OCI-LY1 (cell line): ENCODE measurements around the gene SLC25A44.

Experiments
- H2AFZ ChIP-seq: fragments of 200-600 bp; sonication (generic), shearing (Covaris generic); 2 replicates; pipeline ENCODE4 v1.6.0; 2014; ENCODE audit warnings: antibody characterized with exemption, mild to moderate bottlenecking, low read length
- H3F3A ChIP-seq: fragments of 200-600 bp; sonication (generic), shearing (Covaris generic); 2 replicates; pipeline ENCODE4 v1.6.0; 2014; ENCODE audit warnings: mild to moderate bottlenecking, antibody characterized with exemption, low read length, moderate library complexity; ENCODE audit not compliant: insufficient read depth
- H3K27ac ChIP-seq: fragments of 200-600 bp; sonication (generic); 2 replicates; pipeline ENCODE4 v1.5.1; 2014; ENCODE audit warnings: low read length, mixed run types, mild to moderate bottlenecking, low read depth; ENCODE audit not compliant: poor library complexity, severe bottlenecking
- H3K27me3 ChIP-seq: fragments of 200-600 bp; sonication (generic); 2 replicates; pipeline ENCODE4 v1.6.0; 2014; ENCODE audit warnings: antibody characterized with exemption, mild to moderate bottlenecking, low read length, moderate library complexity; ENCODE audit not compliant: insufficient read depth
- H3K36me3 ChIP-seq: fragments of 200-600 bp; sonication (generic); 2 replicates; pipeline ENCODE4 v1.6.1; 2014; ENCODE audit warnings: mild to moderate bottlenecking, antibody characterized with exemption, low read length, moderate library complexity, mixed read lengths; ENCODE audit not compliant: insufficient read depth
- H3K4me1 ChIP-seq: fragments of 200-600 bp; sonication (generic); 2 replicates; pipeline ENCODE4 v1.5.1; 2014; ENCODE audit warnings: mild to moderate bottlenecking, low read length, moderate library complexity; ENCODE audit not compliant: insufficient read depth, severe bottlenecking
- H3K4me2 ChIP-seq: fragments of 200-600 bp; sonication (generic), shearing (Covaris generic); 2 replicates; pipeline ENCODE4 v1.6.1; 2014; ENCODE audit warnings: low read length
- H3K4me3 ChIP-seq: fragments of 200-600 bp; sonication (generic); 2 replicates; pipeline ENCODE4 v1.5.1; 2014; ENCODE audit warnings: low read length, low read depth, mild to moderate bottlenecking, mixed read lengths; ENCODE audit not compliant: poor library complexity, severe bottlenecking
- H3K79me2 ChIP-seq: fragments of 200-600 bp; shearing (Covaris generic); 2 replicates; pipeline ENCODE4 v1.6.1; 2016; ENCODE audit warnings: mixed run types, low read length, mixed read lengths; ENCODE audit not compliant: insufficient read depth
- H3K9ac ChIP-seq: fragments of 200-600 bp; sonication (generic), shearing (Covaris generic); 2 replicates; pipeline ENCODE4 v1.6.1; 2014; ENCODE audit warnings: mild to moderate bottlenecking, low read length, mixed read lengths
- H3K9me2 ChIP-seq: fragments of 200-600 bp; sonication (generic), shearing (Covaris generic); 2 replicates; pipeline ENCODE4 v1.6.1; 2014; ENCODE audit warnings: low read depth, mild to moderate bottlenecking, low read length, mixed read lengths
- H3K9me3 ChIP-seq: fragments of 200-600 bp; shearing (Covaris generic); 2 replicates; pipeline ENCODE4 v1.6.1; 2014; ENCODE audit warnings: low read length, mixed read lengths
- H4K20me1 ChIP-seq: fragments of 200-600 bp; sonication (generic), shearing (Covaris generic); 2 replicates; pipeline ENCODE4 v1.6.0; 2016; ENCODE audit warnings: mild to moderate bottlenecking, low read length; ENCODE audit not compliant: insufficient read depth
- CTCF ChIP-seq: fragments of 200-600 bp; sonication (generic), shearing (Covaris generic); IDR thresholded peaks from 2 replicates; pipeline ENCODE4 v1.5.1; 2017; ENCODE audit warnings: mild to moderate bottlenecking, antibody characterized with exemption, low read length, moderate library complexity, mixed read lengths
- EZH2 ChIP-seq: fragments of 200-600 bp; sonication (generic), shearing (Covaris generic); IDR thresholded peaks from 2 replicates; pipeline ENCODE4 v1.8.0; 2017; ENCODE audit warnings: borderline replicate concordance, mixed run types, mild to moderate bottlenecking, antibody characterized with exemption, low read length, moderate library complexity, mixed read lengths

The SLC25A44 gene

GRCh38 chr1:156217871-156218270 is 24.0 kb downstream of the SLC25A44 start:
- Histone ChIP-seq H3K27me3 (no peaks in the 10 kb centered on the region), H3K9me2 (no peaks in the 10 kb centered on the region), H3K9ac (no peak overlapping the region), H2AFZ (no peak overlapping the region), H3K4me3 (no peak overlapping the region), H3K9me3 (no peaks in the 10 kb centered on the region), H3K79me2 (peaks cover 12% of the 10 kb centered on the region; the same call in 1 of the 2 replicates), H3K4me2 (no peak overlapping the region), H4K20me1 (no peaks in the 10 kb centered on the region), H3K36me3 (peaks cover 24% of the 10 kb centered on the region; the same call in 1 of the 2 replicates), H3K27ac (no peak overlapping the region), H3K4me1 (peaks cover 10% of the 10 kb centered on the region), H3F3A (no peaks in the 10 kb centered on the region)
- TF ChIP-seq EZH2, result no peak
- TF ChIP-seq CTCF, result no peak

GRCh38 chr1:156220226-156220625 is 26.3 kb downstream of the SLC25A44 start:
- Histone ChIP-seq H4K20me1 (no peaks in the 10 kb centered on the region), H3K4me1 (no peaks in the 10 kb centered on the region), H3K4me2 (no peak overlapping the region), H3K27ac (no peak overlapping the region), H3K9me2 (no peaks in the 10 kb centered on the region), H3K79me2 (0 out of 2 replicates have a peak, but pooled peaks cover 5% of the 10 kb centered on the region), H3K4me3 (no peak overlapping the region), H3F3A (no peaks in the 10 kb centered on the region), H3K9me3 (no peaks in the 10 kb centered on the region), H3K27me3 (no peaks in the 10 kb centered on the region), H3K36me3 (peaks cover 29% of the 10 kb centered on the region; the same call in 1 of the 2 replicates), H2AFZ (no peak overlapping the region), H3K9ac (no peak overlapping the region)
- TF ChIP-seq CTCF, result no peak

DNA sequence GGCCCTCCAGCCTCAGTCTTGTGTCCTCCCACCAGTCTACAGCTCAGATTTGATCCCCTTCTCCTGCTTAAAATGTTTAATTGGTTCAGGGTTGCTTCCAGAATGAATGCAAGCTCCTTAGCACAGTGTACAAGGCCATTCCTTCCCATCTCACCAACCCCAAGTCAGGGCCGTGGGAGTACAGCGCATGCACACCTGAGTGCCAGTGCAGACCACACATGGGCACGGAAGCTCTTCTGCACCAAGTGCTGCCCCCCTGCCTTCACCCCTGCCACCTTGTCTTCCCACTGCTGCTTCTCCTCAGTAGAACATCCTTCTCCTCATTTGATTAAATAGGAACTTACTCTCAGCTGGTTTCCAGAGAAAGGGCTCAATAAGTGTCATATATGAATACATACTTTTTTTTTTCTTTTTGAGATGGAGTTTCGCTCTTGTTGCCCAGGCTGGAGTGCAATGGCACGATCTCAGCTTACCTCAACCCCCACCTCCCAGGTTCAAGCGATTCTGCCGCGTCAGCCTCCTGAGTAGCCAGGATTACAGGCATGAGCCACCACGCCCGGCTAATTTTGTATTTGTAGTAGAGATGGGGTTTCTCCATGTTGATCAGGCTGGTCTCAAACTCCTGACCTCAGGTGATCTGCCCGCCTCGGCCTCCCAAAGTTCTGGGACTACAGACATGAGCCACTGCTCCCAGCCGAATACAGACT is 28.2 kb downstream of the SLC25A44 start:
- Histone ChIP-seq H3K4me3 (no peak overlapping the region), H4K20me1 (no peaks in the 10 kb centered on the region), H3K4me1 (no peaks in the 10 kb centered on the region), H2AFZ (no peak overlapping the region), H3K9me3 (no peaks in the 10 kb centered on the region), H3F3A (no peaks in the 10 kb centered on the region), H3K4me2 (no peak overlapping the region), H3K27me3 (no peaks in the 10 kb centered on the region), H3K27ac (no peak overlapping the region), H3K36me3 (peaks cover 33% of the 10 kb centered on the region; the same call in 1 of the 2 replicates), H3K79me2 (0 out of 2 replicates have a peak, but pooled peaks cover 5% of the 10 kb centered on the region), H3K9me2 (no peaks in the 10 kb centered on the region), H3K9ac (no peak overlapping the region)
- TF ChIP-seq EZH2 (no peak), CTCF (no peak)
